ENCODE measurements around the gene MYO3B.

Gene MYO3B

DNA sequence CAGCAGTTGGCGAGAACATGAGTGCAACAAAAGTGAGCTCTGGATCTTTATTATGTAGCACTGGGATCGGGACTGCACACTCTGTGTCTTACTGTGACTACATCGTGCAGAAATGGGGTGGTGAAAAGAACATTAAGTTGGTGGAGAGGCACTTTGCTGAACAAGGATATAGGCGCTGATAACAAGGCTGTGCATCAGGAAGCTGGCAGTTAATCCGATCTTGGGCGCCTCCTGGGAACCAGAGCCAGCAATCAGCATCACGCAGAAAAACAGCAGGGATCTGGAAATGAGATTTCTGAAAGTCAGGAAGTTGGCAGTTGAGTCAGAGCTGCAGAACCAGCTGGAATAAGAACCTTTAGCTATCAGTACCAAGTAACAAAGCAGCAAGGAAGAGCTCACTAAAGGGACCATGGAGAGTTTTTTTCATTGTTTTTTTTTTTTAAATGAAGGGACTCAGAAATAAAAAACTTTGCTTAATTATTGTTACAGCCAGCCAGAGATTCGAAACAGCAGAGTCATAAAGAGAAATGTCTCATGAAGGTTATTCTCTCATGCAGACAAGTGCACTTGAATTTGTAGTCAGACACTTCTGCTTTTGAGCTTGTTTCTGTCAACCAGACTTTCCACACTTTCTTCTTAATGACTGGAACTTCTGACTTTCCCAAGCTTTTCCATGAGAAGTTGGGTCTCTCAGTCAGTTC is 22.8 kb upstream of the MYO3B start:
- no peak for DNase-seq (ENCODE audit: insufficient read length, low spot score)
- TF ChIP-seq, protein P1, sequence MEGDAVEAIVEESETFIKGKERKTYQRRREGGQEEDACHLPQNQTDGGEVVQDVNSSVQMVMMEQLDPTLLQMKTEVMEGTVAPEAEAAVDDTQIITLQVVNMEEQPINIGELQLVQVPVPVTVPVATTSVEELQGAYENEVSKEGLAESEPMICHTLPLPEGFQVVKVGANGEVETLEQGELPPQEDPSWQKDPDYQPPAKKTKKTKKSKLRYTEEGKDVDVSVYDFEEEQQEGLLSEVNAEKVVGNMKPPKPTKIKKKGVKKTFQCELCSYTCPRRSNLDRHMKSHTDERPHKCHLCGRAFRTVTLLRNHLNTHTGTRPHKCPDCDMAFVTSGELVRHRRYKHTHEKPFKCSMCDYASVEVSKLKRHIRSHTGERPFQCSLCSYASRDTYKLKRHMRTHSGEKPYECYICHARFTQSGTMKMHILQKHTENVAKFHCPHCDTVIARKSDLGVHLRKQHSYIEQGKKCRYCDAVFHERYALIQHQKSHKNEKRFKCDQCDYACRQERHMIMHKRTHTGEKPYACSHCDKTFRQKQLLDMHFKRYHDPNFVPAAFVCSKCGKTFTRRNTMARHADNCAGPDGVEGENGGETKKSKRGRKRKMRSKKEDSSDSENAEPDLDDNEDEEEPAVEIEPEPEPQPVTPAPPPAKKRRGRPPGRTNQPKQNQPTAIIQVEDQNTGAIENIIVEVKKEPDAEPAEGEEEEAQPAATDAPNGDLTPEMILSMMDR (IDR thresholded peaks at IDR 0.05; ENCODE audit: insufficient read depth, missing control alignments): peak; percentile 23
- no peak for FAIRE-seq

DNA sequence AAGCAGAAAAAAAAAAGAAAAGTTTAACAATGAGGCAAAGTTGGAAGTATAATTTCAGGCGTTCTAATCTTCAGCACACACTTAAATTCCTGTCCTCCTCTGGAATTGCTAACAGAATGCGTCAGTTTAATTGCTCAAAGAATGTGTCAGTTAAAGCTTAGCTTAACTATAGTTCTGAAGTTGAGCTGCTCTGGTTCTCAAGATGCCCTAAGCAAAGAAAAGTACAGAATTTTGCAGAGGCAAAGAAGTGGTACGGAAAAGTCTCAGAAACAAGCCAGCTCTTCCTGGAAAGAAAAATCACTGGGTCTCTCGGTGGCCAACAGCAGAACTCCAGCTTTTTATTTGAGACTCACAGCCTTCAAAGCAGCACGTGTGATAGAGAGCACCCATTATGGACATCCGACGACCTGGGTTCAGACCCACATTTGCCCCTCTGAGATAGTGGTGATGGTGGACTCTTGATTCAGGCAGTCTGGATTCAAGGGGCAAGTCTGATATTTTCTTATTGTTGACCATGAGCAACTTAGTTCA is 22.2 kb upstream of the MYO3B start:
- TF ChIP-seq, protein P1 (IDR thresholded peaks at IDR 0.05; ENCODE audit: insufficient read depth, missing control alignments): no peak

DNA sequence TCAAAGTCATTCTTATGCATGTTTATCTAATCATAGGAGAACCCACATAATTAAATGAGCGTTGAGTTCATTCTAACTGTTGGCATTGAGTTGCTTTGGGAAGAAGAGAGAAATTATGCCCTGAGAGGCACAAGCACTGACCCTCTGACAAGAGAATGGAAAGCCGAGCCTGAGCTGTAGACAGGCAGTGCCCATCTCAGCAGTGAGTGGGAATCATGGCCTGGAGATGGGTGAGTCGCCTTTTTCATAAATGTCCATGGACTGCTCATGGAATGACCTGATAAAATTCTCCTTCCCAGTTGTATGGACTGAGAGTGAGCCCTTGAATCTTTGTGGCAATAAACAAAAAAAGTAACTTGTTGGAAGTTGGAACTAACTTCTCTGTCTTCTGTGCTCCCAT is 21.4 kb upstream of the MYO3B start:
- FAIRE-seq (no peak), DNase-seq (ENCODE audit: insufficient read length, low spot score) (no peak)
- TF ChIP-seq, protein P1 (IDR thresholded peaks at IDR 0.05; ENCODE audit: insufficient read depth, missing control alignments): no peak

More for the DNA sequence above, 22.2 kb upstream of the MYO3B start:
- no peak for FAIRE-seq
- DNase-seq (ENCODE audit: insufficient read length, low spot score): no peak

DNA sequence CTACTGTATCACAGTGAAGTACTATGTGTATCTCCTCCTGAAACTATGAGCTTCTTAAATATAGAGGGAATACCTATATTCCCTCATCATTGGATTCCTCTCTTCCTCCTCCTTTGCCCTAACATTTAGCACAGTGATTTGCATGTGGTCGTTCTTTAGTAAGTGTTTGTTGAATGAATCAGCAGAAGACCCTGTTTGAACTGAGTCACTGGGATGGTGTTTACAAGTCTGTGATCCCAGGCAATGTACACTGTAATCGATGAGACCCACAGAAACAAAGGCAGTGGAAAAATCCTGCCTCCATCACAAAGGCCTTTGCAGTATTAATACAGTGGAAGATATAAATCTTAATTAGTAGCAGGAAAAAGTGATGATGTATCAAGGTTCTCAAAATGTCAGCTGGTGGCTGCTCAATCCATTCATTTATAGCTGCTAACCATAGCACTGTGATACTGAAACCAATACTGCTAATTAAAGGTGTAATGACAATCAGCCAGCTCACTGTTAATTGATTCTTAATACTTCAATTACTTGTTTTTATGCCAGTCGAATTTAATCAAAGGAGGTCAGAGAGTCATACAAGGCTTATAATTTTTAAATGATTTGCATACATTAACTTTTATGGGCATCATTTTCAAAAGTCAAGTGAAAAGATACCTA is 20.8 kb upstream of the MYO3B start:
- FAIRE-seq (no peak), DNase-seq (ENCODE audit: insufficient read length, low spot score) (no peak)
- TF ChIP-seq, protein P1 (IDR thresholded peaks at IDR 0.05; ENCODE audit: insufficient read depth, missing control alignments): no peak

DNA sequence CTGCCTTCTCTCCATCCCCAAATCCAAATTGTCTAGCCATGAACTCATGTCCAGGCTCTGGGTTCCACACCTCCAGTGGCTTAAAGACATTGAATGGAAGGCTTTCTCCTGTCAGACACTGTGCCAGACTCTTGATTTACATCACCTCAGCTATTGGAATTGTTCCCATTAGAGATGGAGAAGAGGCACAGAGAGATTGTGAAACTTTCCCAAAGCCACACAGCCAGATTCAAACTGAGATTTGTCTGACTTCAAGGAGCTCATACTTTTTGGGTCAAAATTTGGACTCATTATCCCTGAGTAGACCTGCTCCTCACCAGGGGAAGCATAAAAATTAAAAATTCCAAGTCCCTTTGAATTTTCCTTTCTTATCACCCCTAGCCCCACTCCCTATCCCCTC is 18.9 kb upstream of the MYO3B start:
- TF ChIP-seq, protein P1 (IDR thresholded peaks at IDR 0.05; ENCODE audit: insufficient read depth, missing control alignments): no peak
- no peak for DNase-seq (ENCODE audit: insufficient read length, low spot score)
- no peak for FAIRE-seq

DNA sequence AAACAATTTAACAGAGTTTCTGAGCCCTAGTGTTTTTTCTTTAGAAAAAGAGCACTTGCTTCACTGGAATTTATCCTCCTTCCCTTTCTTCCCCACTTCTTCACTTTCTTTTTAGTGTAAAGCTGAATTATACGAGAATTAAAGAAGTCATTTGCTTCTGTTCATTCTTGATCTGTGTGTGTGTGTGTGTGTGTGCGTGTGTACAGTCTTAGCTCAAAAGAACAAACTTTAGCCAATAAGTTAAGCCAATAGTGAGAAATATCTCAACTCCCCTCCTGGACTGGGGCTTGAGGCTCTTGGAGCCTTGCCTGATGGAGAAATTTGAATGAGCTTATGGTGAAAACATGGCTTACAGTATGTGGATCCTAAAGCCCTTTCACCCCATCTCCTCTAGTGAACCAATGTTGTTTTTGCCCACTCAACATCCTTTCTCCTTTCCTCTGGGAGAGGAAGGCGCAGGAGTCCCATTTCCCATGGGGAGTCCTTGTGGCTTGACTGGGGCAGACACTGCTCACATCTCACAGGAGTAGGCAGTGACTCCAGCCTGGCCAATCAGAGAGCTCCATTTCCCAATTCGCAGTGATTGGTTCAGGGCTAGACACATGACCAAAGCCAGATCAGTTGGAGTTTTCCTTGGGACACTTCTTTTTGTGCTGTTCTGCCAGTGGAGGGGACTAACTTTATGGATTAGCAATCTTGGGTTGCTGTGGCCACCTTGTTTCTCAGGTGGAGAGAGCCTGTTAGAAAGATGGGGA is 16.3 kb upstream of the MYO3B start:
- DNase-seq (ENCODE audit: insufficient read length, low spot score) (no peak), FAIRE-seq (no peak)
- TF ChIP-seq, protein P1 (IDR thresholded peaks at IDR 0.05; ENCODE audit: insufficient read depth, missing control alignments): no peak
